Neural cell (in vitro differentiated cells): ENCODE results near the gene KCNJ5. TPM values are rescaled to one million over a fixed set of nuclear protein-coding genes. Genes with fewer than 3 reads are reported as not detected.

Experiments
- H2AFZ ChIP-seq: fragments of 200-600, 300-800 bp; sonication (generic), shearing (Covaris generic); 2 replicates; pipeline ENCODE4 v1.6.0; 2014; ENCODE audit warnings: low read depth, mild to moderate bottlenecking, antibody characterized with exemption, low read length, moderate library complexity
- H3F3A ChIP-seq: fragments of 200-600 bp; shearing (Covaris generic); 2 replicates; pipeline ENCODE4 v1.6.1; 2016; ENCODE audit warnings: mild to moderate bottlenecking, moderate library complexity, mixed read lengths, antibody characterized with exemption, low read length; ENCODE audit not compliant: insufficient read depth, poor library complexity, severe bottlenecking
- H3K27ac ChIP-seq: fragments of 200-600, 300-800 bp; sonication (generic), shearing (Covaris generic); 2 replicates; pipeline ENCODE4 v1.5.1; 2014; ENCODE audit warnings: mild to moderate bottlenecking, low read length, moderate library complexity
- H3K27me3 ChIP-seq: fragments of 300-800, 200-600 bp; sonication (generic), shearing (Covaris generic); 2 replicates; pipeline ENCODE4 v1.6.0; 2014; ENCODE audit warnings: mild to moderate bottlenecking, low read depth, low read length, moderate library complexity; ENCODE audit not compliant: insufficient read depth
- H3K36me3 ChIP-seq: fragments of 300-800, 200-600 bp; sonication (generic), shearing (Covaris generic); 2 replicates; pipeline ENCODE4 v1.5.1; 2014; ENCODE audit warnings: mild to moderate bottlenecking, antibody characterized with exemption, low read length, moderate library complexity; ENCODE audit not compliant: insufficient read depth
- H3K4me2 ChIP-seq: fragments of 300-800, 200-600 bp; sonication (generic), shearing (Covaris generic); 2 replicates; pipeline ENCODE4 v1.6.0; 2014; ENCODE audit warnings: mild to moderate bottlenecking, low read length
- H3K4me3 ChIP-seq: fragments of 300-800, 200-600 bp; sonication (generic), shearing (Covaris generic); 2 replicates; pipeline ENCODE4 v1.5.1; 2014; ENCODE audit warnings: mild to moderate bottlenecking, low read length, moderate library complexity
- H3K79me2 ChIP-seq: fragments of 200-600 bp; shearing (Covaris generic); replicated peaks from 2 replicates; pipeline ENCODE4 v1.6.0; 2014; ENCODE audit warnings: mild to moderate bottlenecking, low read length, moderate library complexity; ENCODE audit not compliant: insufficient read depth
- H3K9ac ChIP-seq: fragments of 300-800, 200-600 bp; sonication (generic), shearing (Covaris generic); 2 replicates; pipeline ENCODE4 v1.6.1; 2016; ENCODE audit warnings: mild to moderate bottlenecking, low read length, mixed read lengths
- H3K9me2 ChIP-seq: fragments of 200-600 bp; shearing (Covaris generic); 2 replicates; pipeline ENCODE4 v1.6.1; 2016; ENCODE audit warnings: mild to moderate bottlenecking, low read length, mixed read lengths; ENCODE audit not compliant: insufficient read depth
- H3K9me3 ChIP-seq: fragments of 200-600, 300-800 bp; sonication (generic), shearing (Covaris generic); 2 replicates; pipeline ENCODE4 v1.6.1; 2016; ENCODE audit warnings: mild to moderate bottlenecking, mixed run types, low read length, moderate library complexity, mixed read lengths
- H4K20me1 ChIP-seq: fragments of 200-600 bp; shearing (Covaris generic); 2 replicates; pipeline ENCODE4 v1.6.1; 2016; ENCODE audit warnings: mild to moderate bottlenecking, mixed run types; ENCODE audit not compliant: insufficient read depth
- EP300 ChIP-seq: fragments of 450-650 bp; conservative IDR thresholded peaks from 2 replicates; pipeline ENCODE4 v1.6.1; 2014; ENCODE audit warnings: antibody characterized with exemption, mild to moderate bottlenecking, moderate library complexity; ENCODE audit not compliant: poor library complexity, severe bottlenecking
- EZH2 ChIP-seq: fragments of 200-600, 300-800 bp; shearing (Covaris generic), sonication (generic); IDR thresholded peaks from 2 replicates; pipeline ENCODE4 v1.6.1; 2014; ENCODE audit warnings: antibody characterized with exemption, low read length, borderline replicate concordance, mild to moderate bottlenecking; ENCODE audit not compliant: insufficient read depth, poor library complexity, severe bottlenecking
- MXI1 ChIP-seq: fragments of 450-650 bp; conservative IDR thresholded peaks from 2 replicates; pipeline ENCODE4 v1.6.1; 2014; ENCODE audit warnings: antibody characterized with exemption, mild to moderate bottlenecking; ENCODE audit not compliant: poor library complexity, severe bottlenecking
- POLR2AphosphoS5 ChIP-seq: IDR thresholded peaks from 2 replicates; pipeline ENCODE4 v1.6.1; 2012
- RAD21 ChIP-seq: fragments of 450-650 bp; conservative IDR thresholded peaks from 2 replicates; pipeline ENCODE4 v1.6.1; 2014; ENCODE audit warnings: antibody characterized with exemption, mild to moderate bottlenecking, moderate library complexity
- REST ChIP-seq: IDR thresholded peaks from 2 replicates; pipeline ENCODE4 v1.6.1; 2012; ENCODE audit warnings: borderline replicate concordance
- SMC3 ChIP-seq: fragments of 450-650 bp; conservative IDR thresholded peaks from 2 replicates; pipeline ENCODE4 v1.6.1; 2014; ENCODE audit warnings: antibody characterized with exemption, mild to moderate bottlenecking, moderate library complexity; ENCODE audit not compliant: poor library complexity
- TAF1 ChIP-seq: IDR thresholded peaks from 2 replicates; pipeline ENCODE4 v1.6.1; 2012; ENCODE audit warnings: low read depth
- polyA plus RNA-seq: library from polyadenylated mRNA; depleted of rRNA; stranded (reverse); fragments of >200 nt; gene quantifications from 2 replicates; pipeline ENCODE4 v1.2.3, GENCODE V29; 2014
- TF ChIP-seq, protein P1 (sequence below): fragments of 450-650 bp; IDR thresholded peaks from 2 replicates; pipeline ENCODE4 v1.5.1; 2014; ENCODE audit warnings: antibody characterized with exemption, mild to moderate bottlenecking, moderate library complexity; ENCODE audit not compliant: poor library complexity, severe bottlenecking

The KCNJ5 gene
- polyA plus RNA-seq, 1 donor from 2014 or later, result 1.1 TPM

- H3K27ac ChIP-seq, result no peak overlapping the region
- TF ChIP-seq EZH2, result no peak
- no peak for TF ChIP-seq RAD21
- no peak for TF ChIP-seq POLR2AphosphoS5
- TF ChIP-seq MXI1, result no peak
- no peak for TF ChIP-seq REST
- no peak for TF ChIP-seq TAF1
- TF ChIP-seq, protein P1, sequence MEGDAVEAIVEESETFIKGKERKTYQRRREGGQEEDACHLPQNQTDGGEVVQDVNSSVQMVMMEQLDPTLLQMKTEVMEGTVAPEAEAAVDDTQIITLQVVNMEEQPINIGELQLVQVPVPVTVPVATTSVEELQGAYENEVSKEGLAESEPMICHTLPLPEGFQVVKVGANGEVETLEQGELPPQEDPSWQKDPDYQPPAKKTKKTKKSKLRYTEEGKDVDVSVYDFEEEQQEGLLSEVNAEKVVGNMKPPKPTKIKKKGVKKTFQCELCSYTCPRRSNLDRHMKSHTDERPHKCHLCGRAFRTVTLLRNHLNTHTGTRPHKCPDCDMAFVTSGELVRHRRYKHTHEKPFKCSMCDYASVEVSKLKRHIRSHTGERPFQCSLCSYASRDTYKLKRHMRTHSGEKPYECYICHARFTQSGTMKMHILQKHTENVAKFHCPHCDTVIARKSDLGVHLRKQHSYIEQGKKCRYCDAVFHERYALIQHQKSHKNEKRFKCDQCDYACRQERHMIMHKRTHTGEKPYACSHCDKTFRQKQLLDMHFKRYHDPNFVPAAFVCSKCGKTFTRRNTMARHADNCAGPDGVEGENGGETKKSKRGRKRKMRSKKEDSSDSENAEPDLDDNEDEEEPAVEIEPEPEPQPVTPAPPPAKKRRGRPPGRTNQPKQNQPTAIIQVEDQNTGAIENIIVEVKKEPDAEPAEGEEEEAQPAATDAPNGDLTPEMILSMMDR, result no peak
- TF ChIP-seq SMC3, result no peak
- TF ChIP-seq EP300, result no peak
- H3K9me3 ChIP-seq, result no peaks in the 10 kb centered on the region
- no peak overlapping the region for H3K9ac ChIP-seq
- H4K20me1 ChIP-seq, result no peaks in the 10 kb centered on the region
- H3K79me2 ChIP-seq, result no peaks in the 10 kb centered on the region
- H3K36me3 ChIP-seq, result no peaks in the 10 kb centered on the region
- no peaks in the 10 kb centered on the region for H3K27me3 ChIP-seq
- H3K9me2 ChIP-seq, result no peaks in the 10 kb centered on the region
- H3K4me3 ChIP-seq, result no peak overlapping the region
- H3F3A ChIP-seq, result no peaks in the 10 kb centered on the region
- no peak overlapping the region for H3K4me2 ChIP-seq
- no peak overlapping the region for H2AFZ ChIP-seq
These were observed 47.9 kb upstream of the KCNJ5 start for GRCh38 chr11:128843198-128843785.

GRCh38 chr11:128845334-128845780 is 45.8 kb upstream of the KCNJ5 start:
- no peaks in the 10 kb centered on the region for H3K9me3 ChIP-seq
- H3K9ac ChIP-seq, result no peak overlapping the region
- no peaks in the 10 kb centered on the region for H4K20me1 ChIP-seq
- H3K79me2 ChIP-seq, result no peaks in the 10 kb centered on the region
- H3K27ac ChIP-seq, result no peak overlapping the region
- no peaks in the 10 kb centered on the region for H3F3A ChIP-seq
- H2AFZ ChIP-seq, result no peak overlapping the region
- H3K9me2 ChIP-seq, result no peaks in the 10 kb centered on the region
- no peak for TF ChIP-seq SMC3
- TF ChIP-seq, protein P1, result no peak
- TF ChIP-seq EZH2, result no peak
- no peak for TF ChIP-seq RAD21
- no peak overlapping the region for H3K4me3 ChIP-seq
- H3K27me3 ChIP-seq, result no peaks in the 10 kb centered on the region
- no peak overlapping the region for H3K4me2 ChIP-seq
- no peaks in the 10 kb centered on the region for H3K36me3 ChIP-seq
